Stimulated activated CD8-positive, alpha-beta memory T cell treated with anti-CD3 and anti-CD28 coated beads, Interleukin-12 subunit alpha, Interleukin-12 subunit beta, amount 100 ng/mL, for 1 hour (primary cell): ENCODE data around the gene CAPZB.

Source experiments
- DNase-seq: peaks from one replicate; pipeline ENCODE4 v3.0.0-alpha.2; 2020; ENCODE audit warnings: low read depth

Gene CAPZB

GRCh38 chr1:19385221-19385620 lies 100.1 kb downstream of the CAPZB start:
- DNase-seq, result no peak

DNA sequence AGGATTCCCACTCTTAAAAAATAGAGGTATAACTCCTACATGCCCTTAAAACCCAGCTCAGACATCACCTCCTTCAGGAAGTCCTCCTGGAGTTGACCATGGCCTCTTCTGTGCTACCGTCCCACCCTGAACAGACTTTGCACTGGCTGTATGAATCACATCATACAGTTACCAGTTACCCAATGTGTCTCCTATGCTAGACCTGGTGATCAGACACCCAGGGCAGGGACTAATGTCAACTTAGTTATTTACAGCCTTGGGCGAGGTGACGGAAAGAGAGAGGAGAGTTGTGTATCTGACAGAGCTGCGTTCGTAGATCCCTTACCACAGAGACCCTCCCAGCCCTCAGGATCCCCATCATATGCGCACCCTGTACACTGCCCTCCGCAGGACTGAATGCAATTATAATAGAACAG lies 100.6 kb downstream of the CAPZB start:
- DNase-seq, result no peak

GRCh38 chr1:19384113-19384512 lies 101.2 kb downstream of the CAPZB start:
- no peak for DNase-seq

DNA sequence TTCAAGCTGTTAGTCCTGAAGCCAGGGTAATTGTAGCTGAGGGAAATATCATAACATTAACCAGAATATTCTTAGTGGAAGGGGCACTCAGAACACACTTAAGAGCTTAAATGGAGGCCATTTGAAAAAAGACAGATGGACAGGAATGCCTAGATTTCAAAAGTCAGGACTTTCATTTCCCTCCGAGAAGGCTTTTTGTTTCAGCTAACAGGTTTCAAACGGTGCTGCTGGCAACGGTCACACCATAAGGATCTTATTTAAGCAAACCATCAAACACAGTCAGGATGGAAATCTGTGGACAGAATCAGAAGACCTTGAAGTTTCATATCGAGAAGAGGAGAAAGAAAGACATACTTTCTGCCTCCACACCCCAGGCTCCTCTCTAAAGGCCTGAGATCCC lies 103.1 kb downstream of the CAPZB start:
- no peak for DNase-seq

DNA sequence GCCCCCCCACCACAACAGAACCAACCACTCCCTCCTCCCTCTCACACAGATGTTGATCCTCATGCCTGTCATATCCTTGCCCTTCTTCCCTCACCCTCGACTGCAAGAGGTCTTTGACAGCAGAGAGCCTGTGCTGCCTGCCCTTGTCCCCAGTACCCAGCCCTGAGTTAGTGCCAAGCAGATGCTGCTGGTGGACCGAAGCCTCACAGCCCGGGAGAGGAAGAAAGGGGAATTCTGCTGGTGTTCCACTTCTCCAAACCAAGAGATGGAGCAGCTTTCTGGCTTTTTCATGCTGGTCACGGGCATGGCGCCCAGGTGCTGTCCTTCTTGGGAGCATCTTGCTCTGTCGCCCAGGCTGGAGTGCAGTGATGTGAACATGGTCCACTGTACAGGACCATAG lies 104.1 kb downstream of the CAPZB start:
- no peak for DNase-seq

DNA sequence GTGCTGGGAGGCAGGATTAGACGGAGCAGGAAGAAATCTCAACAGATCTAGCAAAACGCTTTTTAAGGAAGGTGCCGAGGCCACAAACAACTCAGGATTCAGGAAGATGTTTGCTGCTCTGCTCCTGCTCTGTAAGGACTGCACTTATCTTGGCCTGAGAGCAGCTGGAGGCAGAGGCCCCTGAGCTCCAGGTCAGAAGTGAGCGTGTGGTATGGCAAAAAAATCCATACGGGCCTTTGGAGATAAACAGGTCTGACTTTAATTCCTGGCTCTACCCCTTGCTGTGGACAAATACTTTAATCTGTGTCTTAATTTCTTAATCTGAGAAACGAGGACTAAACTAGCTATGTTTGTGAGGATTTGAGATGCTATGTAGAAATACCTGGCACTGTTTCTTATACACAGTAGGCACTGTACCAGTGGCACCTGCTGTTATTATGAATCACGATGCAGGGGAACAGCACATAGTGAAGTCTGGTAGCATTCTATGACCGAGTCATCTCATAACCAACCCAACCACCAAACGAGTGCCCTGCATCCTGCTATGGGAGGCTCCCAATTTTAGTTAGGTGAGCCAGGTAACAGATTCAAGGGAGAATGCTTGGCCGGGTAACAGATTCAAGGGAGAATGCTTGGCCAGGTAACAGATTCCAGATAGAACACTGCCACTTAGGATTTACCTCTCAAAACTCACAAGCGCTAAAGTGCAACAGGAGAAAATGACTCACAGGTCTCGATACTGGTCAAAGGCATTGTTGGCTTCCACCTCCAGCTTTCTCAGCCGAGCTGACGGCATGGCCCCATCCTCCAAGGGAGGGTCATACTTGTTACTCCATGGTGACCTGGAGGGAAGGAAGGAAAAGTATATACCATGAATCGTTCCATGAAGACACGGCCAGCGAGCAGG lies 107.3 kb downstream of the CAPZB start:
- DNase-seq, result no peak

DNA sequence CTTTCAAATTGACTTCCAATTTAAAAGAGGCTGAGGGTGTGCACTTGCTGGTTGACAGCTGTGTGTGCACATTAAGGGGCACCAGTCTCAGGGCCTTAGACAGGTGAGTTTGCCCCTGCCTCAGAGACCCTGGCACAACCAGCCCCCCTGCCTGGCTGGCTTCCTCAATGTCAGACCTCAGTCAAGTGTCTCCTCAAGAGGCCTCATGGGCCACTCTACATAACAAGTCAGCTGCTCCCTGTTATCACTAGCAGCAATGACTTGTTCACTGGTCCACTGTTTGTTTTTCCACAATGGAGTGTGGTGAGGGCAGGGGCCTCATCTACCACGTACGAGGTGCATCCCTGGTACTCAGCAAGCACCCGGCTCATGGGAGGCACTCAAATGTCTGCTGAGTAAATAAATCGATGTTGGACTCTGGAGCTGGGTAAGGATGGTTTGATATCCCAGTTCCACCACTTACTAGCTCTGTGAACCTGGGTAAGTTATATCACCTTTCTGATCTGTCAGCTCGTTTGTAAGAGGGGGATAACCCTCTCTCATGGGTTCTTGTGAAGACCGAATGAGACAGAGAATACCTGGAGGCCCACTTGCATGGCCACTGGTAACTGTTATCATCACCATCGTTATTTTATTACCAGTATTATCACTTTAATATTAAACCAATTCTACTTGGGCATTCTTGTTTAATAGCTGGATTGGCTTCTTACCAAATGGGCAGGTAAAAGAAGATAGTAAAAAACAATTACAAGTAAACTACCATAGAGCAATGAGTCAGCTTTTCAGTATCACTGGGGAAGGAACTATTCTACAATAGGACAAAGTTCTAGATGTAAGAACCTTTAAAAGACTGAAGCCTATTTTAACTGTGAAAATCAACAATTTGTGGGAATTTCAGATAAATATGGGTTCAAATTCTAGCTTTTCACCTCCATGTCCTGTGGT lies 108.6 kb downstream of the CAPZB start:
- no peak for DNase-seq

DNA sequence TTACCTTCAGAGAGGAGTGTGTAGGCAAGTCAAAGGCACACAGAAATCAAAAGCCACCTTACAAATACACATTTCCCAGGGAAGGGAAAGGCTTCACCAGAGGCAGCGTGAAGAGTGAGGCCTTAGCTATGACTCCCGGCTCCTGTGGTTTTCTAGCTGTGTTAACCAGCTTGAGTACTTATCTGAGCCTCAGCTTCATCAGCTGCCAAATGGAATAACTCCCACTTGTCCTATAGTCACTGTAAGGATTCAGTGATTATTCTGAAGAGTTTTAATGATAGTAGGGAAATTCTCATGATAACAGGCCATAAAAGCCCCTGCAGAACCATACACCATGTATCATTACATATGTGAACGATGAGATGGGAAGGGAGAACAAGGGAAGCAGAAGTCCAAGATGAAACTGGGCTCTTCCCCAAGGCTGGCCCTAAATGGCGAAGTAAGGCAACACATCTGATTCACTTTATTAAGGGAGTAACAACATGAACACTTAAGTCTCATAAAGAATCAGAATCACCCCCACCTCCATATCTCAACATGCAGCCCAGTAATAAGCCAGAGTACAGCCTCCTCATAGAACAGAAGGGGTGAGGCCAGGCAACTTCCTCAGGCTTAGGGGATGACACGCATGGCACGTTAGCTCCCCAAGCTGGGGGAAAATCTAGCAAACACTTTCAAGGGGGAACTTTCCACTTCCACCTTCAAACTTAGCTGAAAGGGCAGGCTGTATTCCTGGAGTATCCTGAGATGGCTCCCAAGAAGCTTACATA lies 109.5 kb downstream of the CAPZB start:
- no peak for DNase-seq

GRCh38 chr1:19374926-19375325 lies 110.4 kb downstream of the CAPZB start:
- DNase-seq, result no peak

DNA sequence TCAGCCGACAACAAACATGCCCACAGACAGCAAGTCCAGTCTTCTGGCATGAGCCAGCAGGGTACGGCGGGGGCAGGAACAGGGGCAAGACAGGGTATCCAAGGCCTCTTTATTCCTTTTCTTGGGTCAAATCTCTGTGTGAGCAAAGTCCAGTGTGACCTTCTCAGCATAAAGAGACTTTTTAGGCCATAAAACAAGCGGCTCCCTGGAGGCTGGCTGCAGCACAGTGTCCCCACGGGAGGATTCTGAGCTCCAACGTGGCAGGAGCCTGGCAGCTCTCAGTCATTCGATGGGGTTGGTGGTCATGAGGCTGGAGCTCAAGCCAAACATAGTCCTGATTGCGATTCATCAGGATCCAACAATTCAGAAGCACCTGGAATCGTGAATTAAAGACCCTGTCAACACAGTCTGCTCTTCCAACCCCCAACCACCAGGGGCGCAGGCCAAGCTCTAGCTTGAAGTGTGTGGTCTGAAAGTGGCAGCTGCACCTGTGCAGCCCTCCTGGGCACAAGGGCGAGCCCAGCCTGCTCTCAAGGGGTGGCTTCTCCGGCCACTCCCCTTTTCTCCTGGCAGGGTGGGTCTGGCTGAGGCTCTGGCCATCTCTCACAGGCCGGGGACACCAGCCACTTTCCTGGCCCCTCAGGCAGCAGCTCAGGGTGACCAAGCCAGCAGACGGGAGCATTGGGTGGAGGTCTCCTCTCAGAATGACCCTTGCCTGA lies 111.1 kb downstream of the CAPZB start:
- DNase-seq, result no peak

- DNase-seq, result no peak
These were observed 111.9 kb downstream of the CAPZB start for GRCh38 chr1:19373211-19374082.

GRCh38 chr1:19372602-19373001 lies 112.7 kb downstream of the CAPZB start:
- no peak for DNase-seq

GRCh38 chr1:19372136-19372514 lies 113.2 kb downstream of the CAPZB start:
- no peak for DNase-seq

GRCh38 chr1:19371226-19372135 lies 113.9 kb downstream of the CAPZB start:
- DNase-seq, result no peak

GRCh38 chr1:19370453-19371170 lies 114.7 kb downstream of the CAPZB start:
- DNase-seq, result no peak

DNA sequence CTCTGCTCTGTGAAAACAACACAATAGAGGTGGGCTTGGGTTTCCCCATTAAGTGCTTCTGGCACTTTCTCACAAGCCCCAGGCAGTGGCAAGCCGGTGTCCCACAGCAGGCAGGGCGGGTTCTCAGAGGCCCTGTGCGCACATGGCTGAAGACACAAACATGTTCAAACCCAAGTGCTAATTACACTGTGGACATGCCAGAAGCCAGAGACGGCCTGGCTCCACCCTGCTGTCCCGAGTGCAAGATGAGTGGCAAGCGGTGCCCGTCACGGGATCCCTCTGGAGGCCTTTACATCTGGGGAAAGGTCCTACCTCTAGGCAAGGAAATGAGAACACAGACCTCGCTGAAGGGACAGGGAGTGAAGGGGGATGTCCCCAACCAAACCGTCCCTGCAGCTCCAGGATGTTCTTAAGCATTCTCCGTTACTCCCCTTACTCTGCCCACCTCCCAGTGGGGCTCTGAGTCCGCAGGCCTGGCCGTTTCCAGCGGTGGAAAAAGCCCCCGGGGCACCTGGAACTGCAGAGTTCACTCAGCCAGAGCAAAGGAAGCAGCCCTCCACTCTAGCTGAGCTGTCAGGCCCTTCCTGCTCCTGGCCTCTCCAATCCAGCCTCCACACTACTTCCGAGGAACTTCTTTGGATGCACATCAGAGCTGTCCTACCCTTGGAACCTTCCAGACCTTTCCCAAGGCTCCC lies 115.8 kb downstream of the CAPZB start:
- DNase-seq, result no peak

- no peak for DNase-seq
These were observed 116.4 kb downstream of the CAPZB start for GRCh38 chr1:19368964-19369363.

GRCh38 chr1:19368050-19368449 lies 117.3 kb downstream of the CAPZB start:
- DNase-seq, result no peak
